GM19438 (cell line): ENCODE measurements around the gene IQSEC1.

ENCODE experiments used
- ATAC-seq: cut with Tn5 transposase; IDR thresholded peaks from one replicate; pipeline ENCODE4 v1.9.1; 2021; ENCODE audit warnings: low read depth; ENCODE audit not compliant: unreplicated experiment

IQSEC1 gene

GRCh38 chr3:13108861-13109260 is 35.6 kb upstream of the IQSEC1 start:
- ATAC-seq = no peak

- ATAC-seq = no peak
Measured at GRCh38 chr3:13107661-13108060, 34.4 kb upstream of the IQSEC1 start.

- no peak for ATAC-seq
Measured at GRCh38 chr3:13106308-13107001, 33.2 kb upstream of the IQSEC1 start.

- ATAC-seq = no peak
Measured at GRCh38 chr3:13105896-13106250, 32.6 kb upstream of the IQSEC1 start.

GRCh38 chr3:13105181-13105895 is 32.1 kb upstream of the IQSEC1 start:
- ATAC-seq = no peak

GRCh38 chr3:13104511-13104910 is 31.3 kb upstream of the IQSEC1 start:
- ATAC-seq = no peak

GRCh38 chr3:13103416-13104058 is 30.3 kb upstream of the IQSEC1 start:
- ATAC-seq = no peak

- no peak for ATAC-seq
Measured at GRCh38 chr3:13102386-13103345, 29.4 kb upstream of the IQSEC1 start.

- ATAC-seq = no peak
Measured at GRCh38 chr3:13099707-13100106, 26.5 kb upstream of the IQSEC1 start.

GRCh38 chr3:13098192-13098988 is 25.2 kb upstream of the IQSEC1 start:
- no peak for ATAC-seq

- no peak for ATAC-seq
Measured at GRCh38 chr3:13096356-13096755, 23.1 kb upstream of the IQSEC1 start.

GRCh38 chr3:13095408-13095937 is 22.2 kb upstream of the IQSEC1 start:
- ATAC-seq = no peak

GRCh38 chr3:13093687-13094086 is 20.5 kb upstream of the IQSEC1 start:
- ATAC-seq = no peak

- no peak for ATAC-seq
Measured at GRCh38 chr3:13092621-13093617, 19.7 kb upstream of the IQSEC1 start.

- no peak for ATAC-seq
Measured at GRCh38 chr3:13091898-13092611, 18.8 kb upstream of the IQSEC1 start.

- peak; percentile 71 for ATAC-seq
Measured at GRCh38 chr3:13088028-13089006, 15.1 kb upstream of the IQSEC1 start.
